HepG2 (cell line): Measurements from ENCODE around the gene RAP1GAP2. TPM values are rescaled to one million over a fixed set of nuclear protein-coding genes. Genes with fewer than 3 reads are reported as not detected.

Source experiments
- BCLAF1 ChIP-seq: fragments of 450-650 bp; IDR thresholded peaks from 2 replicates; pipeline ENCODE4 v1.6.1; 2017; ENCODE audit warnings: mild to moderate bottlenecking
- HDAC6 ChIP-seq: fragments of 200-600 bp; sonication (generic); IDR thresholded peaks from 2 replicates; pipeline ENCODE4 v1.7.0; 2017; ENCODE audit warnings: mild to moderate bottlenecking, antibody characterized with exemption, low read length, low read depth
- IKZF4 ChIP-seq: sonication (generic); formaldehyde crosslinking; IDR thresholded peaks from 2 replicates; pipeline ENCODE4 v1.5.1; 2020; ENCODE audit warnings: borderline replicate concordance, mild to moderate bottlenecking, low read depth, missing genetic modification reagents; ENCODE audit errors: not compliant biosample characterization
- LBX2 ChIP-seq: sonication (generic); formaldehyde crosslinking; IDR thresholded peaks from 2 replicates; pipeline ENCODE4 v1.5.0; 2020; ENCODE audit warnings: missing genetic modification reagents, mild to moderate bottlenecking, borderline replicate concordance
- MIXL1 ChIP-seq: IDR thresholded peaks from 2 replicates; pipeline ENCODE4 v1.6.1; 2016
- NCOA1 ChIP-seq: sonication (generic); formaldehyde crosslinking; IDR thresholded peaks from 2 replicates; pipeline ENCODE4 v1.9.0; 2021; ENCODE audit warnings: missing genetic modification reagents
- NRL ChIP-seq: sonication (generic); formaldehyde crosslinking; IDR thresholded peaks from 2 replicates; pipeline ENCODE4 v1.5.0; 2020; ENCODE audit warnings: missing genetic modification reagents, mild to moderate bottlenecking, moderate library complexity, borderline replicate concordance
- POGK ChIP-seq: sonication (generic); formaldehyde crosslinking; conservative IDR thresholded peaks from 2 replicates; pipeline ENCODE4 v1.8.0; 2022; ENCODE audit warnings: mild to moderate bottlenecking, moderate library complexity, missing genetic modification reagents
- REPIN1 ChIP-seq: sonication (generic); formaldehyde crosslinking; IDR thresholded peaks from 2 replicates; pipeline ENCODE4 v1.8.0; 2022; ENCODE audit warnings: missing genetic modification reagents, low read depth, mild to moderate bottlenecking, borderline replicate concordance
- RNF2 ChIP-seq: fragments of 450-650 bp; conservative IDR thresholded peaks from 2 replicates; pipeline ENCODE4 v1.6.1; 2016; ENCODE audit warnings: low read depth
- THYN1 ChIP-seq: sonication (generic); formaldehyde crosslinking; IDR thresholded peaks from 2 replicates; pipeline ENCODE4 v1.8.1; 2023; ENCODE audit warnings: low read depth, mild to moderate bottlenecking, moderate library complexity, missing genetic modification reagents, borderline replicate concordance
- ZBTB3 ChIP-seq: sonication (generic); formaldehyde crosslinking; IDR thresholded peaks from 2 replicates; pipeline ENCODE4 v1.4.0; 2020; ENCODE audit warnings: low read depth, mild to moderate bottlenecking, moderate library complexity, missing genetic modification reagents, borderline replicate concordance
- ZFP37 ChIP-seq: sonication (generic); formaldehyde crosslinking; IDR thresholded peaks from 2 replicates; pipeline ENCODE4 v1.4.0; 2020; ENCODE audit warnings: missing genetic modification reagents, borderline replicate concordance
- ZKSCAN1 ChIP-seq: fragments of 150-350 bp; IDR thresholded peaks from 2 replicates; pipeline ENCODE4 v1.6.1; 2014; ENCODE audit warnings: low read length
- ZNF431 ChIP-seq: sonication (generic); formaldehyde crosslinking; IDR thresholded peaks from 2 replicates; pipeline ENCODE4 v1.9.0; 2022; ENCODE audit warnings: missing genetic modification reagents, low read depth, mild to moderate bottlenecking, borderline replicate concordance
- ZNF441 ChIP-seq: sonication (generic); formaldehyde crosslinking; IDR thresholded peaks from 2 replicates; pipeline ENCODE4 v1.7.0; 2021; ENCODE audit warnings: missing genetic modification reagents, borderline replicate concordance
- ZNF501 ChIP-seq: sonication (generic); formaldehyde crosslinking; IDR thresholded peaks from 2 replicates; pipeline ENCODE4 v1.5.1; 2020; ENCODE audit warnings: mild to moderate bottlenecking, moderate library complexity, missing genetic modification reagents
- ZNF619 ChIP-seq: sonication (generic); formaldehyde crosslinking; IDR thresholded peaks from 2 replicates; pipeline ENCODE4 v1.4.0; 2020; ENCODE audit warnings: mild to moderate bottlenecking, missing genetic modification reagents
- ZNF670 ChIP-seq: sonication (generic); formaldehyde crosslinking; IDR thresholded peaks from 2 replicates; pipeline ENCODE4 v1.8.0; 2022; ENCODE audit warnings: mild to moderate bottlenecking, missing genetic modification reagents, borderline replicate concordance
- ZNF768 ChIP-seq: sonication (generic); formaldehyde crosslinking; IDR thresholded peaks from 2 replicates; pipeline ENCODE4 v1.4.0; 2020; ENCODE audit warnings: missing genetic modification reagents
- polyA plus RNA-seq, 8 experiments: library from polyadenylated mRNA; depleted of rRNA in 3 of 8; stranded (reverse) in 7 of 8; unstranded in 1 of 8; fragments of >200 nt; fragmentation: Illumina TruSeq in 4 of 8; extraction: Trizol in 4 of 8; gene quantifications; 2 replicates each; pipeline versions ENCODE4 v1.2.1 to v1.2.3, GENCODE V29; 2011 to 2016; ENCODE audit warnings: low read depth in 4 of 8, missing spikeins in 1 of 8, mixed read lengths in 1 of 8; ENCODE audit not compliant: insufficient read depth in 1 of 8
- total RNA-seq, 5 experiments: library from RNA; depleted of rRNA; stranded (reverse); fragments of >200 nt; fragmentation: Illumina TruSeq; extraction: Trizol; gene quantifications; 2 replicates each; pipeline ENCODE4 v1.2.3, GENCODE V29; 2016; ENCODE audit warnings: low read depth in 1 of 5
- TF ChIP-seq, protein P1 (sequence below): sonication (generic); formaldehyde crosslinking; IDR thresholded peaks from 2 replicates; pipeline ENCODE4 v1.4.0; 2020; ENCODE audit warnings: mild to moderate bottlenecking, low read depth, missing genetic modification reagents

The RAP1GAP2 gene
- total and polyA plus RNA-seq, 2 of the 13 experiments (the other 11 are each of a cell fraction or from before 2014, with no cell fraction given) = 10.9 to 12.0 TPM

DNA sequence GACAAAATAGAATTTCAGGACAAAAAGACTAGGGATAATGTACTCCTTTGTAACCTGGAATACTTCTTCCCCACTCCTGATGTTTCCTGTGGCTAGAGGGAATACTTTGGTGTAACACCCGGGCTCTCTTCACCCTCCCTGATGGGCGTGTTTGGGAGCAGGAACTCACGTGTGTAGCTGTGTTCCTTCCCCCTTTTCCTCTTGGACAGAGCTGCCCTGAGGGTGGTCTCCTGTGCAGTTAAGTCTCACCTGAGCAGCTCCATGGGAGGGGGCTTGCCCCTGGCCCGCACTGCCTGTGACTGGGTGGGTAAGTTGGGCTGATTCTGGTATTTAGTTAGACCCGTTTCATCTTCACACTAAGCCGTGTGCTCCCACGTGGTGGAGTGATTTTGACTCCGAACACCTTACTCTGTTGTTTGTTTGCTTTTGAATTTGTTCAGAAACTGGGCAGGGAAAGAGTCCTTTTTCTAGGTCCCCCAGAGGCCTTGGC is 179.3 kb downstream of the RAP1GAP2 start (continued):
- TF ChIP-seq THYN1 (no peak), NRL (CRISPR knock-in tag) (0 out of 2 replicates have a peak, but pooled peaks have one; percentile 42), ZBTB3 (CRISPR knock-in tag) (no peak), ZNF670 (CRISPR knock-in tag) (no peak), ZFP37 (CRISPR knock-in tag) (peak; percentile 96; the same call in 1 of the 2 replicates), BCLAF1 (no peak), POGK (CRISPR knock-in tag) (peak; percentile 60; the same call in 1 of the 2 replicates), ZNF619 (CRISPR knock-in tag) (peak; percentile 78; the same call in 1 of the 2 replicates), RNF2 (peak; percentile 93), NCOA1 (0 out of 2 replicates have a peak, but pooled peaks have one; percentile 30), ZNF501 (peak; percentile 36; the same call in 1 of the 2 replicates), REPIN1 (peak; percentile 86; the same call in 1 of the 2 replicates), MIXL1 (CRISPR knock-in tag) (peak; percentile 63; the same call in 1 of the 2 replicates), IKZF4 (CRISPR knock-in tag) (peak; percentile 87), LBX2 (CRISPR knock-in tag) (no peak), ZNF431 (no peak), HDAC6 (no peak), ZNF768 (CRISPR knock-in tag) (peak; percentile 41; the same call in 1 of the 2 replicates), ZNF441 (CRISPR knock-in tag) (peak; percentile 48; the same call in 1 of the 2 replicates), ZKSCAN1 (no peak)
- TF ChIP-seq, protein P1, sequence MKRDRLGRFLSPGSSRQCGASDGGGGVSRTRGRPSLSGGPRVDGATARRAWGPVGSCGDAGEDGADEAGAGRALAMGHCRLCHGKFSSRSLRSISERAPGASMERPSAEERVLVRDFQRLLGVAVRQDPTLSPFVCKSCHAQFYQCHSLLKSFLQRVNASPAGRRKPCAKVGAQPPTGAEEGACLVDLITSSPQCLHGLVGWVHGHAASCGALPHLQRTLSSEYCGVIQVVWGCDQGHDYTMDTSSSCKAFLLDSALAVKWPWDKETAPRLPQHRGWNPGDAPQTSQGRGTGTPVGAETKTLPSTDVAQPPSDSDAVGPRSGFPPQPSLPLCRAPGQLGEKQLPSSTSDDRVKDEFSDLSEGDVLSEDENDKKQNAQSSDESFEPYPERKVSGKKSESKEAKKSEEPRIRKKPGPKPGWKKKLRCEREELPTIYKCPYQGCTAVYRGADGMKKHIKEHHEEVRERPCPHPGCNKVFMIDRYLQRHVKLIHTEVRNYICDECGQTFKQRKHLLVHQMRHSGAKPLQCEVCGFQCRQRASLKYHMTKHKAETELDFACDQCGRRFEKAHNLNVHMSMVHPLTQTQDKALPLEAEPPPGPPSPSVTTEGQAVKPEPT = peak; percentile 81; the same call in 1 of the 2 replicates
